Measurements from ENCODE around the gene CAMK2D. TPM values are rescaled to one million over a fixed set of nuclear protein-coding genes. Genes with fewer than 3 reads are reported as not detected.
"Not testable (repeated sequence)": the region's sequence is repeated elsewhere in the genome, so short reads cannot be mapped to it uniquely, and the experiment has no call there.

CAMK2D gene
- total RNA-seq, 1 donor from 2014 or later: 41.3 TPM

DNA sequence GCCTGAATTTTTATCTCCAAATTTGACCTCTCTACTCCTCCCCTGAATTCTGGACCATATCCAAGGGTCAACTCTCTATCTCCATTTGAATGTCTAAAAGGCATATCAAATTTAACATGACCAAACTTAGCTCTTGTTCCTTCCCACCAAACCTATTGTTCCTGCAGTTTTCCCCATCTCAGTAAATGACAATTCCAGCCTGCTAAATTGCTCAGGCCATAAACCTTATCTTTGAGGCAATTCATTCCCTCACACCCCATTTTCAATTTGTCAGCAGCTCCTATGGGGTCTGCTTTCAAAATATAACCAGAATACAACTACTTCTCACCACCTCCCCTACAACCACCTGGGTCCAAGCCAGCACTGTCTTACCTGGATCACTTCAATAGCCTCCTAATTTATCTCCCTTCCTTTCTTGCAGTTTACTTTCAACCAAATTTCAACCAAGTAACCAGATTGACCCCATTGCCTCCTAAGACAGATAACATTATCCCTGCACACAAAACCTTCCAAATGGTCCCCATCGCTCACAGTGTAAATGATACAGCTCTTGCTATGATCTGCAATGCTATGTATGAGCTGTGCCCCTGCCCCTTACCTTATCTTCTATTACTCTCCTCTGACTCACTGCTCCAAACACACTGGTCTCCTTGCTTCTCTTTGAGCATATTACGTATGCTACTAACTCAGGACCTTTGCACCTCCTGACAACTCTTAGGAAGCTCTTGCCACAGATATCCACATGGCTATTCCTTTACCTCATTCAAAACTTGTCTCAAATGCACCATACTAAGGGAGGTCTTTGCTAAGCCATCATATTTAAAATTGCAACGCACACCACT, 66.0 kb downstream of the CAMK2D start:
- intact Hi-C loops (cut with DNase I): no loop called here
- DNase-seq (ENCODE audit: low spot score) (no peak), ATAC-seq (no peak)

GRCh38 chr4:113694008-113694407, 67.5 kb downstream of the CAMK2D start:
- intact Hi-C loops (cut with DNase I): no loop called here
- DNase-seq (ENCODE audit: low spot score): no peak
- no peak for ATAC-seq

DNA sequence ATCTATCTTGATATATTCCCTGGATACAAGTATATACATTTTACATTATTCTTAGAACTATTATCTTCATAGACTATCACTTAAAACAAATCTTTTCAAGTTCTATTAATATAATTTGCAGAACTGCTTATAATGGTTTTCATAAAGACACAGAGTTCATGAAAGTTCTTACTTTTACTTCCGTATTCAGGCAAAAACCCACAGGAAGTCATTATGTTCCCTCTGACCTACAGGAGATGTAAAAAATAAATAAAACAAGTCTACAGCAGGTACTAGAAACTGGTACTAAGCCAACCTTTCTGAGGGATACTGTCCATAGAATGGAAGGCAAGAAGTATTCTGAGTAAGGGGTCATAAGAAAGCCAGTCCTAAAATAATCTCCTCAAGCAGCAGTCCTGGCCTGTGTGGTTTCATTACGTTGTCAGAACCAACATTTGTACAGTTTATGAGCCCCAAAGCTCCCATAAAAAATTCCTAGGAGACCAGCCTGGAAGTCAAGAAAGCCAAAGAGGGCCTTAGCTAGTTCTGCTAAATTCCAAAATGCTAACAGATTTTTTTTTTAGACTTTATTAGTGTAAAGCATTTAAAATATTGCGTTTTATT, 68.6 kb downstream of the CAMK2D start:
- DNase-seq (ENCODE audit: low spot score) (no peak), ATAC-seq (peak; percentile 50)
- intact Hi-C loops (cut with DNase I): no loop called here

DNA sequence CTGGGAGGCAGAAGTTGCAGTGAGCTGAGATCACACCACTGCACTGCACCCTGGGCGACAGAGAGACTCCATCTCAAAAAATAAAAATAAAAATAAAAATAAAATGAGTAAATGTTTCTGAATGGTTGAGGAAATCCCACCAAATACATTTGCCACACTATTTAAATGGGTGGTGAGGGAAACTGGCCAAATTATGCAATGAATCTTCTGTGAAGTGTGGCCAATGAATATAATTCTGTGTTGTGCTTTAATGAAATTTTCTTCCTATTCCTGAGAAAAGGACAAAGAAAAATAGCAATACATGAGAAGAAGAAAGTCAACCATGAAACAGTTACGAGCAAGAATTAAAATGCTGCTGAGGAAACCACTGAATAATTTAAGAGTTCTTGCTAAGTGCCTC, 69.9 kb downstream of the CAMK2D start:
- DNase-seq (ENCODE audit: low spot score) (no peak), ATAC-seq (no peak)
- intact Hi-C loops (cut with DNase I): no loop called here

DNA sequence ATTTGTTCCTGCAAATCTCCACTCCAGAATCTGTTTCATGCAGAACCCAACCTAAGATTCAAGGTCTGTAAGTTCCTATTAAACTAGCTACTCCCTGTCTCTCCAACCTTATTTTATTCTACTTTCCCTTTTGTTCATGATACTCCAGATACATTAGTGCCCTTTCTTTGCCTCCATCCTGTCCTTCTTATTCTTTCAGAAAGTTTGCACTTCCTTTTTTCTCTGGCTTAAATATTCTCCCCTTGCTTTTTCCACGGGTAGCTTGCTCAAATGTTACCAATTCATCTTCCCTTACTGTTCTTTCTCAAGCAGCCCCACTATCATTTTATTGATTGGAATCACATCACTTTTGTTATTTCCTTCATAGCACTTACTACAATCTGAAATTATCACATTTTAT, 72.1 kb downstream of the CAMK2D start:
- ATAC-seq: no peak
- intact Hi-C loops (cut with DNase I): no loop called here
- DNase-seq (ENCODE audit: low spot score): no peak

DNA sequence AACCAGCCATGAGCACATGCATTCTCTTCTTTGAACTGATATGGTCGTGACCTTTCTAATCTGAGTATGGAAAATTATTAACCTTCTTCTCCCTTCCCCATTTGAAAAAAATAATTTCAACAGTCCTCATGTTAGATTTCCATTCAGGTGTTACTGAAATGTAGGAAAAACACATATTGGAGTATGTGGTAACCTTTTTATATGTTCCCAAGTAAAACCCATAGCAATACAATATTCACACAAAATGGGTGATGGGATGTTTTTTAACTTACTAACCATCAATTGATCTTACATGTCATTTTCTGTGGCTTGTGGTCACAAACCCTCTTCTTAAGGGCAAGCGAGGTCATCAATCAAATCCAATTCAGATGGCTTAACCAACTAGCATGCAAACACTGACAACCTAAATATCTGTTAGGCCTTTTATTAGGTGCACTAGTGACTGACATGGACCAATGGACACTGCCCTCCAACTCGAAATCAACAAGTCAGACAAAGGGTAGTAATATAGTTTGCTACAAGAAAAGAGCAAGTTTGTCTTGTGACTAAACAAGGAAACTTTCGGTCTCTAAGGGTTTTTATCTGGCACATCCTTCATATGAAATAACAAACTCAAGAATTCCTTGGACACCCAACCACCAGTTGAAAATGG, 74.3 kb downstream of the CAMK2D start:
- intact Hi-C loops (cut with DNase I): no loop called here
- no peak for DNase-seq (ENCODE audit: low spot score)
- no peak for ATAC-seq

GRCh38 chr4:113685157-113685556, 76.4 kb downstream of the CAMK2D start:
- ATAC-seq; DNase-seq (ENCODE audit: low spot score); intact Hi-C loops (cut with DNase I): not testable (repeated sequence)

DNA sequence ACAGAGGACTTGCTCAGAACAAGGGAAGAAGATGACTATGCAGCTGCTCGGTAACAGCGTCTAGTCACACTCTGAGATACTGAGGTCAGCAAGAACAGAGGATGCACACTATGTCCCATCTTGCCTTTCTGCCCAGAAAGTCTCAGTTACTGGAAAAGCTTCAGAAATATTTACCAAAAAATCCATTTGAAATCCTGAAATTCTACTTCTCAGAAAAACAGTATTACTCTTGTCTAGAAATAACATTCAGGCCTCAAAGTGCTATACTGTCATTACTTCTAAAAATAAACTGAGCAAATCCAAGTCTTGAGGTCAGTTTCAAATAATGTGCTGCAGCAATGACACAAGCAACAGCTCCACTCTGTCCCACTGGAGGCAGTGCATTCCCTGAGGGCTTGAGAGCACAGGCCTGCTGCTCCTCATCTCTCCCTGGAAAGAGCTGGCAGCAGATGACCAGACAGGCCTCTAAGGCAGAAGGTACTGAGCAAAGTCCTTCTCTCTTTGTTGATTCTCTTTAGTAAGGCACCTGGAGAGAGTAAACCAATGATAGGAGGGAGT, 76.9 kb downstream of the CAMK2D start:
- DNase-seq (ENCODE audit: low spot score) (no peak), ATAC-seq (peak; percentile 96)
- intact Hi-C loops (cut with DNase I): no loop called here

DNA sequence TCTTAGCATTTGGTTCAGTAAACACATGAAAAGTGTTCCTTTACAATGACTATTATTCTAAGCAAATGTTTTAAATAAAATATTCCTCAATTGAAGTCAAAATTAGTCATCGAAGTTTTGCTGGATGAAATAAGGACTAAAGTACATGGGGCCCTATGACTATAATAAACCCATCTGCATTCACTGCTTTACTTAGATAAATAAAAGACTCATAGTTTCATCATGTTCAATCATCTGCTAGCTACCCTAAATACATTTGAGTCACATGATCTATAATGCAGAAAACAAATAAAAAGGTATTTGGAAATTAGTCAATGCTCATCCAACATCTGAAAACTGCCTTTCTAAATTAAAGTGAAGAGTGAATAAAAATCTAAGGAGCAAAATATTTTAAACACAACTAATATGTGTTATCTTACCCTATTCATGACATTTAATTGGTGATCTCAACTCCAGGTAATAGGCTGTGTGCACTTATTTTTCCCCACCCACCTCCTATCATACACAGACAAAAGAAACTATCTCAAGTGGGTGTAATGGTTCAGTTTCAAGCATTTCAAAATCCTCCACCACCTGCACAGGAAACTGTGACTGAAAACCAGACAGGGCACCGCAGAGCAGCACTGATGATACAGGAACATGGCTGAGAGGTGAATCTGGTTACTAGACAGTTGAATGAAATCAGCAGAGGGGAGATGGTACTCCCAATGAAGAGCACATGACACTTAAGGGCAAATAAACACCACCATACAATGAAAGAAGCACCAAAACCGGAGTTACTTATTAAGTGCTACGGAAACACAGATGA, 78.6 kb downstream of the CAMK2D start:
- DNase-seq (ENCODE audit: low spot score) (no peak), ATAC-seq (no peak)
- intact Hi-C loops (cut with DNase I): no loop called here

- DNase-seq (ENCODE audit: low spot score) (no peak), ATAC-seq (no peak)
- intact Hi-C loops (cut with DNase I): no loop called here
Measured at GRCh38 chr4:113678641-113679040, 82.9 kb downstream of the CAMK2D start.

DNA sequence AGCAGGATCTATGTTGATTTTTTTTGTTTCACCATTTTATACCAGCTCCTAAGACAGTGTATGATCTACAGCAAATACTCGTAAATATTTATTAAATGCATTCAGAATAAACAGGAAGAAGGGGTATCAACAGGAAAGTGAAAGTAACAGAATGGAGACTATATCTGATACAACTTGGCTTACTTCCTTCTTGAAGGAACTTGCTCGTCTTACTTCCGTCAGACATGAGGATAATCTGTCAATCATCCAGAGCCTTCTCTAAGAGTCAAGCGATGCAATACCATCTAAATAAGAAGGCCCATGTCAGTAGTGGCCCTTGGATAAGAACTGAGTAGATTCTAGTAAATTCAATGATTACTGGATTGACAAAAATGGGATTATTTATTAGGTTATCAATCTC, 84.2 kb downstream of the CAMK2D start:
- intact Hi-C loops (cut with DNase I): no loop called here
- ATAC-seq (no peak), DNase-seq (ENCODE audit: low spot score) (no peak)

GRCh38 chr4:113675731-113676697, 85.5 kb downstream of the CAMK2D start:
- no peak for ATAC-seq

DNA sequence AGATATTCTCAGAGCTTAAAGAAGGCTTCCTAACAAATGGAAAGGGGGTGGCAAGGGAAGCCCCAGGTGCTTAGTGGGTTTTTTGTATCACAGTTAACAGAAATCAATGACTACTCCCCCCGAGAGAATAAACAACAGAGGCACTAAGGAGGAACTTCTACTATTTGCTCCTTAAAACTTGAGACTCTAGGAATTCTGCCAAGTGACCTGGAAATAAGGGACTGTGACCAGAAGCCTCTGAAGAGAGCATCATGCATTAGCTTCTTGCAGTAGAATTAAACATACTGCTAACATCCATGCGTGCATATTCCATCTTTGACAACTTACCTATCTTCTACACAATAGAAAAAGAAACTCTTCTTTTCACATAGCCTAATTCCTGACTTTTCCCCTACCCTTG, 86.8 kb downstream of the CAMK2D start:
- no peak for ATAC-seq
- DNase-seq (ENCODE audit: low spot score): no peak
- intact Hi-C loops (cut with DNase I): no loop called here

More at GRCh38 chr4:113675731-113676697, 85.5 kb downstream of the CAMK2D start:
- no peak for DNase-seq (ENCODE audit: low spot score)
- intact Hi-C loops (cut with DNase I): no loop called here

DNA sequence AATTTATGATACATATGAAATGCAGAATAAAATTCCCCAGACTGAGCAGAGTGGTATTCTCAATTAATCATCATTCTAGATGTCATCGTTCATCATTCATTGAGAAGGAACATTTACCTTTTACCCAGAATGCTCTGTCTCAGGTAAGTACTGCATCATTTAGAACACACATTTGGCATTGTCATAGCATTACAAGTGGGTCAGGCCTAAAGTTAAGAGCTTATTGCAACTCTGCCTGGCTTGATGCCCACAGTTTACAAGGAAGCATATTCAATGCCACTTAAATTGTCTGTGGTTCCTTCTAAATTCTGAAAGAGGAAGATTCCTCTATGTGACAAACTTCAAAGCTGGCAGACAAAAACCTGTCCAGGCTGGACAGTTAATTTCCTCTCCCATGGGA, 87.3 kb downstream of the CAMK2D start:
- intact Hi-C loops (cut with DNase I): no loop called here
- no peak for DNase-seq (ENCODE audit: low spot score)
- no peak for ATAC-seq

DNA sequence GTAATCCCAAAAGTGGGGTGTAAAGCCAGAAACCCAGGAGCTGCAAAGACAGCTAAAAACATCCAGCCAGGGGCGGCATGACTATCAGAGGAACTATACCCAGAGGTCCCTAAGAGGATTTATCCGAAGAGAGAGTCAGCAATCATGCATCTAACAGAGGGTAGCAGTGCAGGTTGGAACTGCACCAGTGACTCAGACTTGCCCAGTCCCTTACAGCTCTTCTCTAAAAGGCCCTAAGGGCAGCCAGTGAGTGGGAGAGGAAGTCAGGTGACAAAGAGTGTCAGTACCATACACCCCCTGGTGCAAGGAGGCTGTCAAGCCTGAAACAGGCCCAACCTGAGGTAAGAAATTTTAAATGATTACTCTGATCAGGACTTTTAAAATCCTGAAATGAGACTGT, 88.1 kb downstream of the CAMK2D start:
- ATAC-seq (no peak), DNase-seq (ENCODE audit: low spot score) (no peak)
- intact Hi-C loops (cut with DNase I): no loop called here

DNA sequence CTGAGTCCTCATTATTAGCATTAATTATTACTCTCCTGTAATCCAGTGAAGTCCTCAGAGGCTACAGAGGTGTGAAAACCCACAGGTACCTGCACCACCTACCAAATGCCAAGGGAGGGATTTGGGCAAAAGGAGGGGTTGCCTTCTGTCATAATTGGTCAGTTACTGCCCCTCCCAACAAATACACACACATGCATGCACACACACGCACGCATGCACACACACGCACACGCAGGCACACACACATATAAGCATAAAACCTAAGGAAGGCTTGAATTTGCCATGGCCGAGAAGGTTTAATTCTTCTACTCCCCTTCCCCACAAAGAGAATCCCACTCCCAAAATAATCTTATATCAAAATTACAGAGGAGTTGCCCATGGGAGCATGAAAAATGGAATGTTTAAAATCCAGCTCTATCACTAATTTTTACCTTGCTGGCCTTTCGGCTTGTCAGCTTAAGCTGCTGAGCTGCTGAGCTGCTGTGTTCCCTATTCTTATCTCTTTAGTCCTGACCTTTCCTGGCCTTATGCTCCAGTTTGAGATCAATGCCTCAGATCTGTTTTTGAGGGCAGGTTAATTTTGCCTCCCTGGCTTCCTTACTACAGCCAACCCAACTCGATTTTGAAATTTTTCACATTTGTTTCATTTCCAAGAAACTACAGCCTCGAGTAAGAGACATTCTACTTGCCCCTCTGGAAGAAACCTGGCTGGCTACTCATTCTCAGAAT, 95.0 kb downstream of the CAMK2D start:
- no peak for ATAC-seq
- no peak for DNase-seq (ENCODE audit: low spot score)
- intact Hi-C loops (cut with DNase I): no loop called here

DNA sequence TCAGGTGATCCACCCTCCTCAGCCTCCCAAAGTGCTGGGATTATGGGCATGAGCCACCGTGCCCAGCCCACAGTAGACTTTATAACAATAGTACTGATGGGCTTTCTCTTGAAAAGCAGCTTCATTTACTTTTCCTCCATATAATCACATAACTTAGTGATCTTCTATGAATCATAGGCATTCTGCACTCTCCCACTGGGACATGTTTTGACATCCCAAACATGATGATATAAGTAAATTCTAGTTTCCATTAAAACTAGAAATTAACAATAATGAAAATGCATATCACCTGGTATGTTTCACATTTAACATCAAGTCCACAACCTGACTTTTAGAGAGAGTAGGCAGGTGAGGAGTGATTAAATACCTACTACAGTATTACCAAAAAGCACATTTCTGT, 96.5 kb downstream of the CAMK2D start:
- intact Hi-C loops (cut with DNase I): no loop called here
- ATAC-seq (no peak), DNase-seq (ENCODE audit: low spot score) (no peak)
